Activated naive CD8-positive, alpha-beta T cell treated with anti-CD3 and anti-CD28 coated beads, Interleukin-2, amount 50 U/mL, for 16 hours (primary cell): ENCODE results near the gene IQCF6.
"Not testable (repeated sequence)": the region's sequence is repeated elsewhere in the genome, so short reads cannot be mapped to it uniquely, and the experiment has no call there.

Source experiments
- DNase-seq: peaks from one replicate; pipeline ENCODE4 v3.0.0-alpha.2; 2020; ENCODE audit warnings: low read depth, low spot score

Gene IQCF6

DNA sequence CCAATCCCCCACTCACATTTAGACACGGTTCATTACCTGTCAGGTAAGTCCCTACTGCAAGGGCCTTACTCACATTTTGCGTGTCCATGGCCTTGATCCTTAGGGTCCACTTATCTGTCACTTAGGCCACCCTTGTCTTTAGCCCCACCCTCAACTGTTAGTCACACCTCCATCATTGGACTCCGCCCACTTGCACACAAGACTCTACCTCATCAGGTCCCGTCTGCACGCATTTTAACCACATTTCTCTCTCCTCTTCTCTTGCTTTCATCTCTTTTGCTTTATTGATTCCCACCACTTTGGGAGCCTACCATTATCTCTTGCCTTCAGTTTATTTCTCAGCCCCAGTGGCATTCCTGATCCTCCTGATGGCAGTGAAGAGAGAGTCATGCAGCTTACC lies at the start of gene IQCF6:
IQCF6 (minus strand) TSS at position 101 of the 400 bp plus-strand sequence; CDS start at position 88, 13 bp downstream.
- no peak for DNase-seq

DNA sequence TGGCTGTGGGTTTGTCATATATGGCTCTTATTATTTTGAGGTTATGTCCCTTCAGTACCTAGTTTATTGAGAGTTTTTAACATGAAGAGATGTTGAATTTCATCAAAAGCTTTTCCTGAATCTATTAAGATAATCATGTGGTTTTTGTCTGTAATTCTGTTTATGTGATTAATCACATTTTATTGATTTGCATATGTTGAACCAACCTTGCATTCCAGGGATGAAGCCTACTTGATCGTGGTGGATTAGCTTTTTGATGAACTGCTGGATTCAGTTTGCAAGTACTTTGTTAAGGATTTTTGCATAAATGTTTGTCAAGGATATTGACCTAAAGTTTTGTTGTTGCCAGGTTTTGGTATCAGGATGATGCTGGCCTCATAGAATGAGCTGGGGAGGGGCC lies 49.3 kb upstream of the IQCF6 start:
- no peak for DNase-seq

DNA sequence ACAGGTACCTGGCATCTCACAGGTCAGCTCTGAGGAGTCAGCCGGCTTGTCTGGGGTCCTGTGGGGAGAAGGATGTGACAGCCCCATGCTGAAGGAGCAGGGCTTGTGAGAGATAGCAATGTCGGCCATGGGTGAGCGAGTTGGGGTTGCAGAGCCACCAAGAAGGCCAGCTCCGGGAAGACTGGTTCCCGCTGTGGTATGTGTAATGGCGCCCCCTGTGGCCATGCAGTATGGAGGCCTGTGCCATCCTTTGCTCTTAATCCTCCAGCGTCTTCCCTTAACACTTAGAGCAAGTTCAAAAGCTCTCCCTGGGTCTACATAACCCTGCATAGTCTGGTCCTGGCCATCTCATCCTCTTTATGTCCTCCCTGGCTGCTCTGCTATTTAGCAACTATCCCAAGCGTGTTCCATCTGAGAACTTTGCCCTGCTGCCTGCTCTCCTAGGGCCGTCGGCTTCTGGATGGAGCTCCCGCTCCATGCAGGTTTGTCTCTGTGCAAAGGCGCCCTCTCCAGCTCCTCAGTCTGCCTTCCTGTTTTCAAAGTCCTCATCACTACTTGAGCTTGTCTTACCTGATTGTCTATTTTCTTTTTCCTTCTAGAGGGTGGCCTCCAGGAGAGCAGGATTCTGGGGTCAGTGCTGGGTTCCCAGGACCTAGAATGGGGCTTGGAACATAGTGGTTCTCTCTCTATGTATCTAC lies 40.8 kb upstream of the IQCF6 start:
- no peak for DNase-seq

DNA sequence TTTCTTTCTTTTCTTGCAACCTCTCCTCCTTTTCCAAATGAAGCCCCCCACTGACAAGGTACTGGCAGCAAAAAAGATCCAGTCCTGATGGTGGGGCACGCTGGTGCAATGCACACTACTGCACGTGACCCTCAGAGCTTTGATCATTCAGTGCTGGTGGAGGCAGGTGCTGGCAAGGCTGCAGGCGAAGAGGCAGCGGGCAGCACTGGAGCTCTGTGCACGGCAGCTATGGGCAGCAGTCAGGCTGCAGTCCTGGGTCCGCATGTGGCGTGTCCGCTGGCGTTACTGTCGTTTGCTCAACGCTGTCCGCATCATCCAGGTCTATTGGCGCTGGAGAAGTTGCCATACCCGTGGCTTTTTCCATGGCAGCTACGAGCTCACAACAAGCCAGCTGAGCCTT lies 40.1 kb upstream of the IQCF6 start:
- no peak for DNase-seq

DNA sequence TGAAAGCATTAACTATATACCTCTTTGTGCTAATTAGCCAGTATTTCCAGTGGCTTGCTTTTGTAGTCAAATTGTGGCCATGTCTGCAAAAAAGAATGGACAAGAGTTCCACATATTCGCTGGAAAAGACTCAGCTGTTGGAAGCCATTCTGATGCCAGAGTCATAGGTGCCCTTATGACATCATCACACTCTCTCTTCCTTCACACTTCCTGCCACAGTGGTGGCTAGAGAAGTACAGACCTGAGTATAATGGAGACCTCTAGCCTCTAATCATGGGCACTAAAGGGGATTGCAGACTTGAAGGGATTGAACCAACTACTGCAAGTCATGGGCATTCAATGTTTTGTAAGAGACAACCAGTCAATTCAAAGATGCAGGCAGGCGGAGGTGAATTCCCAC lies 38.3 kb upstream of the IQCF6 start:
- DNase-seq, result no peak

DNA sequence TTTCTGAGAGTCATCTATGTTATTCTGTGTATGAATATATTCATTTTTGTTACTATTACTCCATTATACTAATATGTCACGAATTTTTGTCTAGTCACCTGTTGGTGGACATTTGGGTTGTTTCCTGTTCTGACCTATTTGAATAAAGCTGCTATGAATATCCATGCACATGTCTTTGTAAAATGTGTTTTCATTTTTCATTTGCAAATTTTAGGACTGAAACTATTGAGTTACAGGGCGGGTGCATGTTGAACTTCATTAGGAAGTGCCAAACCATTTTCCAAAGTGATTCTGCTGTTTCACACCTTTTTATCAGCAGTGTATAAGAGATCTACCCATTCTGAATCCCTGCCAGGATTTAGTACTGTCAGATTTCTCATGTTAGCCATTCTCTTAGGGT lies 37.7 kb upstream of the IQCF6 start:
- DNase-seq, result no peak

DNA sequence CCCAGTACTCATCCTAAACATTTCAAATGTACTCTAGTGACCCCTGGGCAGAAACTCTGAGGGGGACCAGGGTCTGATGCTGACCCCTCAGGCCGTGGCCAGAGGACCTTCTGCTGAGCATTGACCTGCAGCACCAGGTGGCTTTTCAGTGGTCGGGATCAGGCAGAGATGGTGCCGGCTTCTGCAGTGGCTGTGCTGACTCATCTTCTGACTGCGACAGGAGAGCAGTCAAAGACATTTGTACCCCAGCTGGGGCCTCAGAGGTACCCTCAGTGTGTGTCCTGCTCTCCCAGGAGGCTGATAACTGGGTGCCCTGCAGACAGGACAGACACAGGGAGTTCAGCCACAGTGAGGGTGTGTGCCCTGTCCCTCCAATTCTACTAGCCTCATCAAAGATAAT lies 36.6 kb upstream of the IQCF6 start:
- no peak for DNase-seq

DNA sequence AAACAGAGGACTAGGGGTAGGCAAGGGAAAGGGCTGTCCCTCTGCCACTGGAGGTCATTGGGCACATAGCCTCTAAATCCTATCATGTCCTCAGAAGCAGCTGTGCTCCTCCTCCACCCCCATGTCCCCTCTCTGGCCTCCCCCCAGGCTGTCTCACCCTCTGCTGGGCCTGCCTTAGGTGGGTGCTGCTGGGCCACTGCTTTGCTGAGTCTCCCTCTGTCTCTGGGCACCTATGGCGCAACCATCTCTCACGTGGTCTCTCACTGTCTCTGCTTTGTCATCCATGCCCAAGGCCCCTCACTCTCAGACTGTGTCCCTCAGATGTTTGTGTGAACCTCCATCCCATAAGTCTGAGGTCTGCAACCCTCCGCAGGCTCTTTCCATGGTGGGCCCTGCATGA lies 35.0 kb upstream of the IQCF6 start:
- no peak for DNase-seq

DNA sequence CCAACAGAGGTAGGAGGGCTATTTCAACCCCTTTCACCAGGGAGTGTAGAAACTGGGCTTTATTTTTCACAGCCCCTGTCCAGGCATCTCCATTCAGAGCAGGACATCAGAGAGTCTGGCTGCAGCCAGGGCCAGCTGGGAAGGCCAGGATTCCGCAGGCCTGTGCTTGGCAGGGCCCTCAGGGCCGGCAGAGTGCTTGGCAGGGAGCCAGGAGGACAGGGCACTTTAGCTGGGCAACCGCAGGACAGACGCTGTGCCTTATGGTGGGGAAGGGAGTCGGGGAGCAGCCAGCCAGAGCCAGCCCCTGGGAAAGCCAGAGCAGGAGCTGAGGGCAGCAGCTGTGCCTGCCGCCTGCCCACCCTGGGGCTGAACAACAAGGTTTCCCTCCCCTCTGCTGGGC lies 34.5 kb upstream of the IQCF6 start:
- no peak for DNase-seq

DNA sequence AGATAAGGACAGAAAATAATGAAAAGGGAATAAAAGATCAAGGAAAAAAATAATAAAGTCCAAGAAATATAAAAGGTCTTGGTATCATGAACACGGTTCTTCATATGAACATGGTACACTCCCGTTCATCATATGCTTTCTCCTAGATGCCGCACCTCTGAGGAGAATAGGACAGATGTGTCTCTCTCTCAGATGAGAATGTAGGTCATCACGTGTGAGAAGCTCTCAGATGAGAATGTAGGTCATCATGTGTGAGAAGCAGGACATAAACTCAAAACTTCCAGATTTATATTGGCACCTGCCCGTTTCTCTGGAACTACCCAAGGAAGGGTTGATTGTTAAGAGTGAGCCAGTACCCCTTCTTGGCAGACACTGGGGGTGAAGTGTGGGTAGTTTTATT lies 29.9 kb upstream of the IQCF6 start:
- DNase-seq, result no peak

DNA sequence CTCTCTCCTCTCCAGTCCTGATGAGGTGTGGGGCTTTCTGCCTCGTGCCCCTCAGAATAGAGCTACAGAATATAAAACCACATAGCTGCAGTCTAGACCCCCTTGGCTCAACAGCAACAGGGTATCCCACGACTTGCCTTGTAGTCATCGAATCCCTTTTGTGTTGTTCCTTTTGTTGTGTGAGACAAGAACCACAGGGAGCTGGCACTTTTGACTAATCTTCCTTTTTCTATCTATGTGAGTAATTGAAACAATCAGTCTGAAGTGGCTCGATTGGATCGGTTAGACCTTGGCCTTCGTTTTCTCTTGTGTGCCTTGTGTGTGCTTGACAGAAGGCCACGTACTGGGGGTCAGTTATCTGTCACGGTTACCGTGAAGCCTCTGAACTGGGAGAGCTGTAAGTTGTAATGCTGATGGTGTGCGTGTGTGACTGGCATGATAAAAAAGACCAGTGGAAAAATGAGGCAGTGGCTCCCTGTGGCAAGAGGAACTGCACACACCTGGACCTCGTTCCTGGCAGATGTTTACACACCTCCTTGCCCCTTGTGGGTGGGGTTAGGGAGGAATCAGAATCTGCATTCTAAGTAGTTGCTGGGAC lies 23.2 kb upstream of the IQCF6 start:
- no peak for DNase-seq

DNA sequence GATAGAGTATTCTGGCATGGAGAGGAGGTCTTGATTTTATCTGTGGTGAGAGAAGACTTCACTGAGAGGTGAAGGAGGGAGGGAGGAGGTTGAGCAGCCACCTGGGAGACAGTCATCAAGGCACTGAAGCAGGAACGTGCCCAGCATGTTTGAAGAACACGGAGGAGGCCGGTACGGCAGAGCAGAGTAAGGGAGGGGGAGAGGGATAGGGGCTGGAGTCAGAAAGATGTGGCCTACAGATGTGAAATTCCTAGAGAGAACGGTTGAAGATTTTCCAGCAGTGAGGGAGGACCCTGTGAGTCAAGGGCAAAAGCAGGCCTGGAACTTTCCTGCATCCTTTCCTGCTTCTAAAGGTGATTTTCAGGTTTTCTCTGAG lies 21.7 kb upstream of the IQCF6 start:
- no peak for DNase-seq

DNA sequence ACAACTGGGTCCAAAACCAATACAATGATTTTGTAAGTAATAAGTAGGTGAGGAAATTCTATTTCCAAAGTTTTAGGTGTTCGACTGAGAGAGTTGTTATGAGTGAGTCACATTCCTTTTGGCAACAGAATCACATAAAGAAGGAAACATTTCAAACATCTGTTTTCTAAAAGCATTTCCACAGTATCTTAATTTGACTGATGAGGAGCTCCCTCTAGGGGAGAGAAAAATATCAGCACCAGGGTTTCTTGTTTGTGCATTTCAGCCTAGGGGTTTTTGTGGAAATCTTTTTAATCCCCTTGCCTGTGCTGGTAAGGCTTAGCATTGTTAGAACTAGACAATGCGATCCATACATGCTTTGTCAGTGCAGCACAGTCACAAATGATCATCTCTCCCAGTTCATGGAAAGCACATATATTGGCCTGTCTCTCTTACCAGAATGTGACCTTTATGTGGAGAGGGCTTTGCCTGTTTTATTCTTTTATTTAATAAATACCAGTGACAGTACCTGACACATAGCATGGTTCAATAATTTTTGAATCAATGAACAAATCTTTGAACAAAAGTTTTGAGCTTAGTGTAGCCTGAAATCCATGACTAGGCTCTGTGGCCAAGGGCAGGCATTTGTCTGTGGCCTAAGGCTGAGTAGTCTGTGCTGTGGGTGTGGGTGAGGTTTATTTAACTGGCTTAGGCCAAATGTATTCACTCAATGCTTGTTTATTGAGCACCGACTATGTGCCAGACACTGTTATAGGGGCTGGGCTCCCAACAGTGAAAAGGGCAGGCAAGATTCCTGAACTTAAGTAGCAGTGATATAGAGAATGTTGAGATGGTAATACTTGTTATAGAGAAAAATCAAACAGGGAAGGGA lies 21.1 kb upstream of the IQCF6 start:
- DNase-seq, result no peak

DNA sequence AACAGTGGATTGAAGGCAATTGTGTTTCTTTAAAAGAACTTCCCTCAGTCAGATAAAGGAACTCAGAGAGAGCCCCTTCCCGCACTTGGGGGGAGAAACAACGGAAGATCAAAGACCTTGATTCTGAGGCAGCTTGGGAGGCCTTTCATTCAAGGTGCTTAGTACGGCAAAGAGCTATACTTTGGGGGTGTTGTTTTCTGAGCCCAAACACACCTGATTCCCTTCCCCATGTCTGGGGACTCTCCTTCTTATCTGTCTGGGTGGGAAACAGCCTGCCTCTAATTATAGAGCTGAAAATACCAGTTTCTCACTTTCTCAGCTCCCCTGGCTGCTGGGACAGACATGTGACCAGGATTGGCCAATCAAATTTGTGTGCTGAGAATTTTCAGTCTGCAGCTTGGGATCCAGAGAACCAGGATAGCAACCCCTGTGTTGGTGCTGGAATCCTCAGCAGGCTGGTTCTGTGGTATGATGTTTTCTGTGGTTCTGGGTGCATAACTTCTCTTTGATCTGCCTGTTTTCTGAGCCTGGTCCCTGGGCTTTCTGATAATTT lies 19.4 kb upstream of the IQCF6 start:
- DNase-seq, result no peak

DNA sequence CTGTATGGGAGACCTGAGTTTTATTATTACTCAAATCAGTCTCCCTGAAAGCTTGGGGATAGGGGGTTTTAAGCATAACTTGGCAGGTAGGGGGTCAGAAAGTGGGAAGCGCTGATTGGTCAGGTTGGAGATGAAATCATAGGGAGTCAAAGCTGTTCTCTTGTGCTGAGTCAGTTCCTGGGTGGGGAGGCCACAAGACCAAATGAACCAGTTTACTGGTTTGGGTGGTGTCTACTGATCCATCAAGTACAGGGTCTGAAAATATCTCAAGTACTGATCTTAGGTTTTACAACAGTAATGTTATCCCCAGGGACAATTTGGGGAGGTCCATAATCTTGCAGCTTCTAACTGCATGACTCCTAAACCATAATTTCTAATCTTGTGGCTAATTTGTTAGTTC lies 17.8 kb upstream of the IQCF6 start:
- DNase-seq, result no peak

DNA sequence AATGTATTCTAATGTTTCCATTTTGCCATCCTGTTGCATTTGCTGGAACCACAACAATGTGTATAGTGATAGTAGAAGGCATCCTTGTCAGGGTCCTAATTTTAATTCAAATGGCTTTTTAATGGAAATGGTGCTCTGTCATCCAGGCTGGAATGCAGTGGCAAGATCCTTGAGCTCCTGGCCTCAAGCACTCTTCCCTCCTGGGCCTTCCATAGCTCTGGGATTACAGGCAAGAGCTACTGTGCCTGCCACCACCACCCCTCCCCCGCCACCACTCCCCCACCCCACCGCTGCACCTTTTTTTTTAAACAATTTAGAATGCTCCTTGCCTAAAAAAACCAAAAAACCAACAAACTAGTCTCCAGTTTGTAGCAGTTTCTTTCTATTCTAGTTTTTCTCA lies 15.2 kb upstream of the IQCF6 start:
- DNase-seq, result no peak

DNA sequence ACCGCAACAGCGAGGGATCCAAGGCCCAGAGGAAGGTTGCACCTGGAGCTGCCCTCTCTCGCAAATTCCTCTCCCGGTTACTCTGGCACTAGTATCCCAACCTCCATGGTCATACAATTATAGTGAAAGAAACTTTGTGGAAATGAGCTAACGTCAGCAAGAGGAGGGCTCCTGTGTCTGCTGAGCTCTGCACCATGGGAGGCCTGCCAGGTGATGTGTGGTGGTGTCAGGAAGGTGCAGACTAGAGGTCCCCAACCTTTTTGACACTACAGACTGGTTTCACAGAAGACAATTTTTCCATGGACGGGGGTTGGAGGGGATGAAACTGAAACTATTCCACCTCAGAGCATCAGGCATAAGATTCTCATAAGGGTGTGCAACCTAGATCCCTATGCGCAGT lies 13.2 kb upstream of the IQCF6 start:
- no peak for DNase-seq

DNA sequence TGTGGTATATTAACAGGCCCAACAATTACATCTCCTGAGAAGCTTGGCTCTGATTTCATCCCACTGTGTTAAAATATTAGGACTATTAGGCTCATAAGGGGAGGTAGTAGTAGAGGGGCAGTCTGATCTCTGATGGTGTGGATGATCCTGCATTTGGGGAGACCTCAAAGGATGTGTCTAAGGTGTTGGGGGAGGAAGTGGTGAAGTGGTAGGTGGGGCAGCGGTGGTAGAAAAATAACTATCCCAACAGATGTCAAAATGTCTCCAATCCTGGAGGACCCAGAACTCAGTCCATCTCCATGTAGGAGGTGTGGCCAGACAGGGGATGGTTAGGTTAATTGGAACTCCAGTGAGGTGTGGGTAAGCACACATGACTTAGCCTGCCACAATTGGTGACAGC lies 10.4 kb upstream of the IQCF6 start:
- DNase-seq, result no peak

DNA sequence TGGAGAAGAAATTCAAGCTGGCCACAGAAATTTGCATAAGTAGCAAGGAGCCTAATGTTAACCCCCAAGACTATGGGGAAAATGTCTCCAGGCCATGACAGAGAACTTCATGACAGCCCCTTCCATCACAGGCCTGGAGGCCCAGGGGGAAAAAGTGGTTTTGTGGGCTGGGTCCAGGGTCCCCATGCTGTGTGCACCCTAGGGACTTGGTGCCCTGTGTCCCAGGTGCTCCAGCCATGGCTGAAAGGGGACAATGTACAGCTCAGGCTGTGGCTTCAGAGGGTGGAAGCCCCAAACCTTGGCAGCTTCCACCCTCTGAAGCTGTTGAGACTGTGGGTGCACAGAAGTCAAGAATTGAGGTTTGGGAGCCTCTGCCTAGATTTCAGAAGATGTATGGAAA lies 8.5 kb upstream of the IQCF6 start:
- not testable (repeated sequence) for DNase-seq

DNA sequence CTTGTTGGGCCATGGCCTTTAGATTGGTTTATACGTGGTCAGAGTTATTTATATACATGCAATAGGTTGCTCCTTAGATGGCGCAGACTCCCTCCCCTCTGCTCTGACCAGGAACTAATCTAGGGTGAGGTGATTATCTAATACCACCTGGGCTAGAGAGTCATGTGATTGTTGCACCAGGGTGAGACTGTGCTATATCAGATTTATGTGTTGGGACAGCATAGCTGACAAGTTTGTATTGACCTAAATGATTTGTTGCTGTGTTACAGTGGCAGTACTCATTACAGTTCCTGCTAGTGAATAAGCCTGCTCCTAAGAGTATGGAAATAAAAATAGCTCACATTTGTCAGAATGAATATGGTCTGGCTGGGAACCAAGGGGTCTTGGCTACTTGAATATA lies 7.2 kb upstream of the IQCF6 start:
- DNase-seq, result no peak

DNA sequence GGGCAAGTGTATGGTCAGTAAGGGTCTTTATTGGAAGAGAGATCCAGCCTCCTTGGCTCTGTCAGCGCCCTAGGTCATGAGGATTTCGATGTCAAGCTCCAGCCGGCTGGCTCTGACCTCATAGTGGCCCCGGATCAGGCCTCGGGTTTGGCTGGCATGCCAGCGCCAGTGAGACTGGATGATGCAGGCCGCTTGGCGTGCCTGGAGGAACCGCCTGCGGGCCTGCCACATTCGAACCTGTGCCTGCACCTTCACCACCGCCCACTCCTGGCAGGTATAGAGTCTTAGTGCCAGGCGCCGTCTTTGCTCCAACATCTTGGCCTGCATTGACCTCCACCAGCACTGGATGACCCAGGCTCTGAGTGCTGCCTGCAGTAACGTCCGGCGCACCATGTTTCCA lies 483 bp downstream of the IQCF6 start:
- DNase-seq, result no peak

DNA sequence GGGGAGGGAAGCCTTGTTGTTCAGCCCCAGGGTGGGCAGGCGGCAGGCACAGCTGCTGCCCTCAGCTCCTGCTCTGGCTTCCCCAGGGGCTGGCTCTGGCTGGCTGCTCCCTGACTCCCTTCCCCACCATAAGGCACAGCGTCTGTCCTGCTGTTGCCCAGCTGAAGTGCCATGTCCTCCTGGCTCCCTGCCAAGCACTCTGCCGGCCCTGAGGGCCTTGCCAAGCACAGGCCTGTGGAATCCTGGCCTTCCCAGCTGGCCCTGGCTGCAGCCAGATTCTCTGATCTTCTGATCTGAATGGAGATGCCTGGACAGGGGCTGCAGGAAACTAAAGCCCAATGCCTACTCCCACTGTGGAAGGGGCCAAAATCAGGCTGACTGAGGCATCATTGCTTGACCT lies 1.1 kb downstream of the IQCF6 start:
- no peak for DNase-seq
